HEK293 (cell line): ENCODE data around the gene PEX14.

Source experiments
- CTCF ChIA-PET: fragments of 350-600 bp; formaldehyde crosslinking; extraction: SDS; loops from one replicate; lab custom pipeline; 2021; ENCODE audit warnings: antibody characterized with exemption; lab: Yijun Ruan, JAX
- POLR2A ChIA-PET: fragments of 300-600 bp; formaldehyde crosslinking; extraction: SDS; loops from one replicate; lab custom pipeline; 2020; ENCODE audit warnings: antibody characterized with exemption, inconsistent platforms; lab: Yijun Ruan, JAX
- H3K27ac ChIP-seq: fragments of 200-500 bp; sonication (Bioruptor generic); 2 replicates; pipeline ENCODE4 v1.5.1; 2014; ENCODE audit warnings: low read depth, low read length, control low read depth, inconsistent platforms; ENCODE audit errors: extremely low read depth
- H3K36me3 ChIP-seq, 2 experiments: fragments of 200-500 bp in 1 of 2; sonication (Bioruptor generic) in 1 of 2; 1 replicate in 1 of 2; 2 replicates in 1 of 2; pipeline ENCODE4 v1.5.1; 2014 to 2017; ENCODE audit warnings: inconsistent platforms in 2 of 2, low read length in 2 of 2; ENCODE audit not compliant: control insufficient read depth in 2 of 2, insufficient read depth in 1 of 2
- H3K4me1 ChIP-seq: fragments of 200-500 bp; sonication (Bioruptor generic); 2 replicates; pipeline ENCODE4 v1.5.1; 2014; ENCODE audit warnings: mild to moderate bottlenecking, low read length, inconsistent platforms; ENCODE audit not compliant: control insufficient read depth, insufficient read depth
- H3K4me3 ChIP-seq: 2 replicates; pipeline ENCODE4 v1.5.1; 2011; ENCODE audit warnings: low read depth, mild to moderate bottlenecking, control low read depth, low read length, moderate library complexity
- H3K9me3 ChIP-seq: fragments of 200-500 bp; sonication (Bioruptor generic); 2 replicates; pipeline ENCODE4 v1.5.1; 2014; ENCODE audit warnings: low read depth, low read length, inconsistent platforms; ENCODE audit not compliant: control insufficient read depth, insufficient read depth
- EGR2 ChIP-seq: fragments of 450-650 bp; formaldehyde crosslinking; IDR thresholded peaks from 2 replicates; pipeline ENCODE4 v1.5.1; 2016; ENCODE audit warnings: low read depth, missing biosample characterization, missing genetic modification characterization
- GLI2 ChIP-seq: fragments of 450-650 bp; formaldehyde crosslinking; IDR thresholded peaks from 2 replicates; pipeline ENCODE4; 2017; ENCODE audit warnings: missing biosample characterization, missing genetic modification characterization, low read depth, borderline replicate concordance
- HOXA7 ChIP-seq: sonication (generic); formaldehyde crosslinking; IDR thresholded peaks from 2 replicates; pipeline ENCODE4 v1.8.1; 2022; ENCODE audit warnings: missing genetic modification reagents, borderline replicate concordance
- KLF1 ChIP-seq: fragments of 450-650 bp; formaldehyde crosslinking; IDR thresholded peaks from 2 replicates; pipeline ENCODE4 v1.5.1; 2016; ENCODE audit warnings: missing biosample characterization, missing genetic modification characterization
- MYNN ChIP-seq: fragments of 450-650 bp; formaldehyde crosslinking; IDR thresholded peaks from 2 replicates; pipeline ENCODE4 v1.5.1; 2016; ENCODE audit warnings: missing biosample characterization, missing genetic modification characterization, borderline replicate concordance
- OVOL3 ChIP-seq: fragments of 450-650 bp; formaldehyde crosslinking; IDR thresholded peaks from 2 replicates; pipeline ENCODE4 v1.5.1; 2016; ENCODE audit warnings: missing biosample characterization, missing genetic modification characterization
- REST ChIP-seq: fragments of 450-650 bp; formaldehyde crosslinking; IDR thresholded peaks from 2 replicates; pipeline ENCODE4 v1.5.1; 2016; ENCODE audit warnings: missing biosample characterization, missing genetic modification characterization
- SP3 ChIP-seq: fragments of 450-650 bp; formaldehyde crosslinking; IDR thresholded peaks from 2 replicates; pipeline ENCODE4 v1.5.1; 2016; ENCODE audit warnings: missing biosample characterization, missing genetic modification characterization
- WT1 ChIP-seq: fragments of 450-650 bp; formaldehyde crosslinking; IDR thresholded peaks from 2 replicates; pipeline ENCODE4 v1.5.1; 2016; ENCODE audit warnings: missing biosample characterization, missing genetic modification characterization
- ZBTB10 ChIP-seq: fragments of 450-650 bp; formaldehyde crosslinking; IDR thresholded peaks from 2 replicates; pipeline ENCODE4 v1.5.1; 2016; ENCODE audit warnings: missing biosample characterization, missing genetic modification characterization
- ZNF10 ChIP-seq: fragments of 450-650 bp; formaldehyde crosslinking; IDR thresholded peaks from 2 replicates; pipeline ENCODE4 v1.5.1; 2017; ENCODE audit warnings: missing biosample characterization, missing genetic modification characterization
- ZNF16 ChIP-seq: fragments of 450-650 bp; formaldehyde crosslinking; IDR thresholded peaks from 2 replicates; pipeline ENCODE4 v1.5.1; 2016; ENCODE audit warnings: low read depth, missing biosample characterization, missing genetic modification characterization
- ZNF202 ChIP-seq: fragments of 450-650 bp; formaldehyde crosslinking; IDR thresholded peaks from 2 replicates; pipeline ENCODE4 v1.5.1; 2016; ENCODE audit warnings: missing biosample characterization, missing genetic modification characterization, borderline replicate concordance
- ZNF24 ChIP-seq: fragments of 450-650 bp; formaldehyde crosslinking; IDR thresholded peaks from 2 replicates; pipeline ENCODE4 v1.5.1; 2016; ENCODE audit warnings: missing biosample characterization, missing genetic modification characterization
- ZNF302 ChIP-seq: fragments of 450-650 bp; formaldehyde crosslinking; IDR thresholded peaks from 2 replicates; pipeline ENCODE4 v1.5.1; 2016; ENCODE audit warnings: missing biosample characterization, missing genetic modification characterization, low read depth
- ZNF341 ChIP-seq: fragments of 450-650 bp; formaldehyde crosslinking; IDR thresholded peaks from 2 replicates; pipeline ENCODE4; 2016; ENCODE audit warnings: low read depth, missing biosample characterization, missing genetic modification characterization
- ZNF488 ChIP-seq: fragments of 450-650 bp; formaldehyde crosslinking; IDR thresholded peaks from 2 replicates; pipeline ENCODE4 v1.5.1; 2016; ENCODE audit warnings: missing biosample characterization, missing genetic modification characterization
- ZNF549 ChIP-seq: fragments of 450-650 bp; IDR thresholded peaks from 2 replicates; pipeline ENCODE4 v1.5.1; 2018; ENCODE audit warnings: missing biosample characterization, missing genetic modification characterization, mild to moderate bottlenecking, inconsistent platforms, moderate library complexity
- ZNF610 ChIP-seq: fragments of 450-650 bp; formaldehyde crosslinking; IDR thresholded peaks from 2 replicates; pipeline ENCODE4 v1.5.1; 2016; ENCODE audit warnings: missing biosample characterization, missing genetic modification characterization, borderline replicate concordance
- ZNF624 ChIP-seq: fragments of 450-650 bp; formaldehyde crosslinking; IDR thresholded peaks from 2 replicates; pipeline ENCODE4 v1.5.1; 2017; ENCODE audit warnings: missing biosample characterization, missing genetic modification characterization
- ZNF670 ChIP-seq: fragments of 450-650 bp; formaldehyde crosslinking; IDR thresholded peaks from 2 replicates; pipeline ENCODE4 v1.5.1; 2016; ENCODE audit warnings: missing biosample characterization, missing genetic modification characterization, low read depth
- ZNF76 ChIP-seq: fragments of 450-650 bp; formaldehyde crosslinking; IDR thresholded peaks from 2 replicates; pipeline ENCODE4; 2016; ENCODE audit warnings: low read depth, missing biosample characterization, missing genetic modification characterization, borderline replicate concordance

PEX14 gene

GRCh38 chr1:10596780-10597179 is 122.0 kb downstream of the PEX14 start:
- no peak overlapping the region for H3K27ac ChIP-seq
- no peak overlapping the region for H3K4me3 ChIP-seq
- H3K9me3 ChIP-seq, result no peaks in the 10 kb centered on the region
- ChIA-PET CTCF (interaction anchor here (0.6 kb wide), 1 partner anchor 21 kb away, joined by 4 read pairs; no protein-coding TSS in a partner anchor), POLR2A (no interaction called here)
- H3K4me1 ChIP-seq, result peaks cover 6% of the 10 kb centered on the region; the same call in 1 of the 2 replicates
- H3K36me3 ChIP-seq, result peaks cover 0 to 13% of the 10 kb centered on the region in 2 experiments; a peak in 1 of 3 replicates
- TF ChIP-seq REST, result no peak
- no peak for TF ChIP-seq KLF1 (tag by site-specific recombination)
- no peak for TF ChIP-seq ZNF76 (tag by site-specific recombination)
- no peak for TF ChIP-seq ZNF16 (tag by site-specific recombination)
- TF ChIP-seq ZNF202 (tag by site-specific recombination), result no peak
- TF ChIP-seq WT1 (tag by site-specific recombination), result no peak
- TF ChIP-seq ZNF624 (tag by site-specific recombination), result no peak
- TF ChIP-seq SP3 (tag by site-specific recombination), result no peak
- no peak for TF ChIP-seq EGR2
- TF ChIP-seq ZNF24 (tag by site-specific recombination), result no peak
- no peak for TF ChIP-seq ZNF610 (tag by site-specific recombination)
- TF ChIP-seq ZNF302 (tag by site-specific recombination), result no peak
- no peak for TF ChIP-seq OVOL3 (tag by site-specific recombination)
- no peak for TF ChIP-seq ZNF670
- no peak for TF ChIP-seq ZNF549
- TF ChIP-seq HOXA7, result no peak
- no peak for TF ChIP-seq ZNF488 (tag by site-specific recombination)
- TF ChIP-seq ZNF10, result no peak

GRCh38 chr1:10597492-10598388 is 123.0 kb downstream of the PEX14 start:
- TF ChIP-seq GLI2 (tag by site-specific recombination) (no peak), ZBTB10 (no peak), MYNN (tag by site-specific recombination) (no peak), ZNF341 (tag by site-specific recombination) (no peak)
- Histone ChIP-seq H3K9me3 (no peaks in the 10 kb centered on the region), H3K27ac (no peak overlapping the region), H3K4me1 (peaks cover under 1% of the 10 kb centered on the region; the same call in 1 of the 2 replicates), H3K4me3 (no peak overlapping the region), H3K36me3 (peaks cover 0 to 13% of the 10 kb centered on the region in 2 experiments; a peak in 1 of 3 replicates)
- POLR2A ChIA-PET, result no interaction called here
- CTCF ChIA-PET, result no interaction called here
